GM19023 (cell line): ENCODE results near the gene MSMB.
"Not testable (repeated sequence)": the region's sequence is repeated elsewhere in the genome, so short reads cannot be mapped to it uniquely, and the experiment has no call there.

Experiments
- ATAC-seq: cut with Tn5 transposase; IDR thresholded peaks from one replicate; pipeline ENCODE4 v1.9.1; 2021; ENCODE audit warnings: mild to moderate bottlenecking, moderate library complexity; ENCODE audit not compliant: unreplicated experiment

Gene MSMB

DNA sequence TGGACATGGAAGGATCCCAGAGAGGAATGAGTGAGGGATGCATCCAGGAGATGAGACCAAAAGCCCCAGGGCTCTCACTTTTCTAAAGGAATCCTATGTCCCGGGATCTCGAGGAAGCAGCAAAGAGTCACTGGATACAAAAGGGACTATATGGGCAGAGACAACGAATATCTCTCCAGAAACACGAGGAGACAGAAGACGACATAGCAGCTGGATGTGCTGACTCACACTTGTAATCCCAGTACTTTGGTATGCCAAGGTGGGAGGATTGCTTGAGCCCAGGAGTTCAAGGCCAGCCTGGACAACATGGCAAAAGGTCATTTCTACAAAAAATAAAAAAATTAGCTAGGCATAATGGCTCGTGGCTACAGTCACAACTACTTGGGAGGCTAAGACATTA is 24.7 kb upstream of the MSMB start:
- ATAC-seq: no peak

GRCh38 chr10:46069771-46070463 is 23.8 kb upstream of the MSMB start:
- ATAC-seq: no peak

GRCh38 chr10:46068905-46069304 is 22.8 kb upstream of the MSMB start:
- ATAC-seq: no peak

- ATAC-seq: no peak
Measured at GRCh38 chr10:46068117-46068516, 22.0 kb upstream of the MSMB start.

DNA sequence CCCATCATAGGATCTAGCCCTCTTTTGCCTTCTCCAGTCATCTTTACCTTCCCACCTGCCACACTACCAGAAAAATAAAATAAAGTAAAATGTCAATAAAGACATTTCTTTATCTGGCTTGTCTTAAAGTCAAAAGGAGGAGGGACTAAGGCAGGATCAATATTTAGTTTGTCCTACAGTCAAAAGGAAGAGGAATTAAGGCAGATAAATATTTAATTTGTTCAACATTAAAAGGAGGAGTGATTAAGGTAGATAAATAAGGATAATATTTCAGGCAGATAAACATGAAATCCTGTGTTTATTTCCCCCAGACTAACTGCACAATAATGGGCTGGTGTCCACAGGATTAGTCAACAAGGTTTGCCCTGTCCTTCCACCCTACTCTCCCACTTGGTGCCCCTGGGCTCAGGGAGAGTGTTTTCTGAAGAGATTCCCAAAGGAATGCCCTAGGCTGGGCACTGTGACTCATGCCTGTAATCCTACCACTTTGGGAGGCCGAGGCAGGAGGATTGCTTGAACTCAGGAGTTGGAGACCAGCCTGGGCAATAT is 18.3 kb upstream of the MSMB start:
- ATAC-seq: no peak

DNA sequence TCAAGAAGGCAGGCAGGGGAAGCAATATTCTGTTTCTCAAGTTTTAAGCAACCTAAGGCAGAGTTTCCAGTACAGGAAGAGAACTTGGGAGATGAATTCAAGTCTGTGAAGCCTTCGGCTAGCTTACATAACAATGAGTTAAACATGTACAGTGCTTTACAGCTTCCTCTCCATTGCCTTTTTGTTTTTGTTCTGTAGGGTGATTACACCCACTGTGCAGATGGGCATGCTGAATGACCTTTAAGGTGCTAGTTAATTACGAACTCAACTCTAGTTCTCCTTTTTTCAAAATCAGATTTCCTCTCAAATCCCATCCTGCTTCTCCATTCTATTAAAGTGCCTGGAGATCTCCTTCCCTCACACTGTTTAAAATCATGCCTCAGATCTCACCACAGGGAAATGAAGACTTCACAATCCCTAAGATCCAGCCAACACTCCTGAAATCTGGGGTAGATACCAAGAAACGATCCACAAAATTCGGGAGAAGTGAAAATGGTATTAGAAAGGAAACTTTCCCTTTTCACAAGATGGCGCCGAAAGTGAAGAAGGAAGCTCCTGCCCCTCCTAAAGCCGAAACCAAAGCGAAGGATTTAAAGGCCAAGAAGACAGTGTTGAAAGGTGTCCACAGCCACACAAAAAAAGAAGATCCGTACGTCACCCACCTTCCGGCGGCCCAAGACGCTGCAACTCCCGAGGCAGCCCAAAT is 16.8 kb upstream of the MSMB start:
- no peak for ATAC-seq

- no peak for ATAC-seq
Measured at GRCh38 chr10:46060706-46061105, 14.6 kb upstream of the MSMB start.

- ATAC-seq: not testable (repeated sequence)
Measured at GRCh38 chr10:46057927-46058326, 11.9 kb upstream of the MSMB start.

DNA sequence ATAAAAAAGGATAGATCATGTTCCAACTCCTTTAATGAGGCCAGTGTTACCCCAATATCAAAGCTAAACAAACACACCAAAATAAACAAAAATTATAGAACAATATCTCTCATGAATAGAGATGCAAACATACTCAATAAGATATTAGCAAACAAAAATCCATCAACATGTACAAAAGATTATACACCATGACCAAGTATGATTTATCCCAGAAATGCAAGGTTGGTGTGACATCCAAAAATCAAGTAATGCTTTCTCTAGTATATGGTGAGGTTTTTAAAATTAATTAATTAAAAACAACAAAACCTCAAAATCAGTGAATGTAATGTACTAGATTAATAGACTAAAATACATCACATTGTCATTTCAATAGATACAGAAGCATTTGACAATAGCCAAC is 11.0 kb upstream of the MSMB start:
- ATAC-seq: no peak

GRCh38 chr10:46055771-46056170 is 9.7 kb upstream of the MSMB start:
- ATAC-seq: no peak

GRCh38 chr10:46053534-46054434 is 7.7 kb upstream of the MSMB start:
- ATAC-seq: no peak

DNA sequence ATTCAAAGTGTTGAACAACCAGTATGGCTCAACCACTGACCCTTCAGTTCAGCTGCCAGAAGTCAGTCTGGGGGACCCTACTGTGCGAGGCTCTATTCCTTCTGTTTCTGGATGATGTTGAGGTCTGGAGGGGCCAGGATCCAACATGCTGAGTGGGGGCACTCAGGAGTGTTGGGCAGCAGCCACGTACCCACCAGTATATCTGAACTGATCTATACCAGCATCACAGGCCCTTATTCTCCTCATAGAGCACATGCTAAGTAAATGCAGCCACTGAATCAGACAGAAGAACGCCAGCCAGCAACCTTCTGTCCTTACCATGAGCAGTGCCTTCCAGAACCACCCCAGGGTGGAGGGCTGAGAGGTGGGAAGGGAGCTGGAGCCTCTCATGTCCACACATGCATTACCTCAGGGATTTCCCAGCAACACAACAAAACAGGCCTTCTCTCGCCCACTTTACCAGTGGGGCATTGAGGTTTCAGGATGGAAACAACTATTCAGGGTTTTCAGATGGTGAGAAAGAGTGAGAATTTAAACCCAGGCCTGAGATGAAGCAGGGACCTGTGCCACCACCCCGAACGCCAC is 6.8 kb upstream of the MSMB start:
- ATAC-seq: no peak

DNA sequence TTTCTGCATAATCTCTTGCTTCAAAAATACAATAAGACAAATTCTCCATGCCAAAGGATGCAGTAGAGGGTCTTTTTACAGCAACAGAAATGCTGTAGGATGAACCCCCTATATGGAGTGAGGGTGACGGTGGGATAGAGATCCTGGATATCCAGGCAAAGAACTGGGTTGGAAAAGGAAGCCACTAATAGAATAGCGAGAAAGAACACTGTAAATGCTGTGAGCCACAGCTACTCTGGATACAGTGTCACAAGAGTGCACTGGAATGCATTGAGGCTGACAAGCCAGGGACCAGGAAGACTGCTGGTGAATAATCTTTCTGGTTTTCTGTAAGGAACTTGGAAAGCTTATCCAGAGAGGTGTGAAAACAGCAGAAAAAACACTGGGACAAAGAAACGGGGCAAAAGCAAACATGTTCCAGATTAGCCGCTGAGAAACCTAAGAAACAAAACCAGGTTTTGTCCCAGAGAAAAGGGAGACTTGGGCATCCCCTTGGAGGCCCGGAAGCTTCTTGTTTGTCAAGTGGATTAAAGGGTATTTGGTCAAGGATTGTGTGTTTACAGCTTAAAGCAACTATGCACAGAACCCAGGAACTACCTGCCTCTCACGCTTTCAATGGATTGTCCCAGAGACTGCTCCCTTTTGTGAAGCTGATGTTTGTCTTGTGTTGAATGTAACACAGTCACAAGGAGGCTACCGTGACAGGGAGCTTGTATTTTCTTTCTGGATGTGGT is 6.2 kb upstream of the MSMB start:
- ATAC-seq: no peak

DNA sequence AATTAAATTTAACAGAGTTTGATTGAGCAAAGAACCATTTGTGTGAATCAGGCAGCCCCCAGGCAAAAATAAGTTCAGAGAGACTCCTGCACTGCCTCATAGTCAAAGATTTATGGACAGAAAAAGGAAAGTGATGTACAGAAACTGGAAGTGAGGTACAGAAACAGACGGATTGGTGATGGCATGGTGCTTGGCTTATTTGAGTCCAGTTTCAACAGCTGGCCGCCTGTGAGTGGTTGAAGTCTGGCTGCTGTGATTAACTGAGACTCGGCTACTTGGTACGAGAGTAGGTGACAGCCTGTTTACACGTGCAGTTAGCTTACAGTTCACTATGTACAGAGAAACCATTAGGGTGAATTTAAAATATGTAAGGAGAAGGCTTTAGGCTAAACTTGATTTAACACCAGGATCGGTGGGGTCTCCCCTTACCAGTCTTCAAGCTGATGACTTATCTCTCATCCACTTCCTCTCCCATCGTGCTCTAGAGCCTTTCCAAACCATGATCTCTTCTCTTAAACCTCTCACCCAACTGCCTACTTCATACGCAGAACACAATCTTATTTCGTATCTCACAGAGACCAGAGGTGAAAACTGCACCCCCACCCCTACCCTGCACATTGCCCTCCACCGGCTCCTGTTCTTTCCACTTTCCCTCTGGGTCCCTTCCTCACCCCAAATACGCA is 5.0 kb upstream of the MSMB start:
- ATAC-seq: no peak

DNA sequence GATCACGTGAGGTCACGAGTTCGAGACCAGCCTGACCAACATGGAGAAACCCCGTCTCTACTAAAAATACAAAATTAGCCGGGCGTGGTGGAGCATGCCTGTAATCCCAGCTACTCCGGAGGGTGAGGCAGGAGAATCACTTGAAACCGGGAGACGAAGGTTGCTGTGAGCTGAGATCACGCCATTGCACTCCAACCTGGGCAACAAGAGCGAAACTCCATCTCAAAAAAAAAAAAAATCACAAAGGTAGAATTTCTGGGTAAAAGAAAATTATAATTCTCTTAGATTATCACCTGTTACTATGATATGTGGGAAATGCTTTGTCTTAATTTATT is 3.4 kb upstream of the MSMB start:
- ATAC-seq: not testable (repeated sequence)

DNA sequence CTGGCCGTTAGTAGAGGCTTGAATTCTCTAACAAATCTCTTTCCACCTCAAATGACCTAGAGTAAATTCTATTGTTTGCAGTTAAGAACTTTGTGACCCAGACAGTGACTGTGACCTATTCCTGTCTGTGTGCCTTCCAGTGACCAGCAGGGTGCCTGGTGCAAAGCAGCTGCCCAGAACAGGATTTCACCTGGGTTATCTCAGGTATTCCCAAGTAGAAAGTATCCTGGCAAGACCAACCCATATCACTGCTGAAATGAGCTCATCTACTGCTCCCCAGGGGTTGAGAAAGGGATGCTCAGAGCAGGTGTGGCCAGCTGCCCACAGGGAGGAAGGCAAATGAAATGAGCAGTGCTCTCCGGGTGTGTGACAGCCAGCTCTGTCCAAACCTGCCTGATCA is 2.1 kb upstream of the MSMB start:
- no peak for ATAC-seq

DNA sequence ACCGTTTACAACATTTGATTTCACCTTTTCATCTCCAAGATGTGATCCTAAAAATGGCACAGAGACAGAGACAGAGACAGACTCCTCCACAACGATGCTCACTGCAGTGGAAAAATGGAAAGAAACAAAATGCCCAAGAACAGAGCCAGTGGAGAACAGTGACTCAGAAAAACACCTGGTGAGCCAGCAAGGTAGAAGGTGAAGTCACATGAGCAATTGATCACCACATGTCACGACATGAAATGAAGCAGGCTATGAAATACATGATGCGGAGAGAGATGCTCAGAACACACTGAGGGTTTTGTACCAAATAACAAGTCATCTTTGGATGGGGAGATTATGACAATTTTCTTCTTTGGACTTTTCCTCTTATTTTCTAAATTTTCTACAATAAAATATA is 3.5 kb downstream of the MSMB start:
- ATAC-seq: no peak

- no peak for ATAC-seq
Measured at GRCh38 chr10:46040004-46040403, 6.1 kb downstream of the MSMB start.

- ATAC-seq: no peak
Measured at GRCh38 chr10:46037107-46037825, 8.8 kb downstream of the MSMB start.
